GM19324 (cell line): ENCODE measurements around the gene KLHL4.
"Not testable (repeated sequence)": the region's sequence is repeated elsewhere in the genome, so short reads cannot be mapped to it uniquely, and the experiment has no call there.

Experiments
- ATAC-seq: cut with Tn5 transposase; IDR thresholded peaks from one replicate; pipeline ENCODE4 v1.9.1; 2021; ENCODE audit warnings: mild to moderate bottlenecking, moderate library complexity; ENCODE audit not compliant: unreplicated experiment, low FRiP score

Gene KLHL4, protein sequence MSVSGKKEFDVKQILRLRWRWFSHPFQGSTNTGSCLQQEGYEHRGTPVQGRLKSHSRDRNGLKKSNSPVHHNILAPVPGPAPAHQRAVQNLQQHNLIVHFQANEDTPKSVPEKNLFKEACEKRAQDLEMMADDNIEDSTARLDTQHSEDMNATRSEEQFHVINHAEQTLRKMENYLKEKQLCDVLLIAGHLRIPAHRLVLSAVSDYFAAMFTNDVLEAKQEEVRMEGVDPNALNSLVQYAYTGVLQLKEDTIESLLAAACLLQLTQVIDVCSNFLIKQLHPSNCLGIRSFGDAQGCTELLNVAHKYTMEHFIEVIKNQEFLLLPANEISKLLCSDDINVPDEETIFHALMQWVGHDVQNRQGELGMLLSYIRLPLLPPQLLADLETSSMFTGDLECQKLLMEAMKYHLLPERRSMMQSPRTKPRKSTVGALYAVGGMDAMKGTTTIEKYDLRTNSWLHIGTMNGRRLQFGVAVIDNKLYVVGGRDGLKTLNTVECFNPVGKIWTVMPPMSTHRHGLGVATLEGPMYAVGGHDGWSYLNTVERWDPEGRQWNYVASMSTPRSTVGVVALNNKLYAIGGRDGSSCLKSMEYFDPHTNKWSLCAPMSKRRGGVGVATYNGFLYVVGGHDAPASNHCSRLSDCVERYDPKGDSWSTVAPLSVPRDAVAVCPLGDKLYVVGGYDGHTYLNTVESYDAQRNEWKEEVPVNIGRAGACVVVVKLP

DNA sequence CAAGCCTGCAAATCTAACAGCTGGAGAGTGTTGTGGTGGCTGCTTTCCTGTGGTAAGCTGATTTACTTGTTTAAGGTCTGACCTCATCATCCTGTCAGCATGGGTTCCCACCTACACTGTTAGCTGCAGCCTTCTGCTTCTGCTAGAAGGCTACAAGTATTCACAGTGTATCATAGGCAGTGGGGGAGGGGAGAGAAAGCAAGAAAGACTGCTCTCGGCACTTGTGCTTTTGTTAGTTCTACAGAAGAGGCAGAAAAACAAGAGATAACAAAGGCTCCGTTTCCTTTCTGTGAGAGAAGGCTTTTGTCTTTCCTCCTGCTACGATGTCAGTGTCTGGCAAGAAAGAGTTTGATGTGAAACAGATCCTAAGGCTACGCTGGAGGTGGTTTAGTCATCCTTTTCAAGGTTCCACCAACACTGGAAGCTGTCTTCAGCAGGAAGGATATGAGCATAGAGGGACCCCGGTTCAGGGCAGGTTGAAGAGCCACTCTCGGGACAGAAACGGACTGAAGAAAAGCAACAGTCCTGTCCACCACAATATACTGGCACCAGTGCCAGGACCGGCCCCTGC, at the start of gene KLHL4:
Gene KLHL4 (plus strand): TSS at position 232 of the 571 bp plus-strand sequence. CDS start 92 bp downstream, at position 324.
- no peak for ATAC-seq

DNA sequence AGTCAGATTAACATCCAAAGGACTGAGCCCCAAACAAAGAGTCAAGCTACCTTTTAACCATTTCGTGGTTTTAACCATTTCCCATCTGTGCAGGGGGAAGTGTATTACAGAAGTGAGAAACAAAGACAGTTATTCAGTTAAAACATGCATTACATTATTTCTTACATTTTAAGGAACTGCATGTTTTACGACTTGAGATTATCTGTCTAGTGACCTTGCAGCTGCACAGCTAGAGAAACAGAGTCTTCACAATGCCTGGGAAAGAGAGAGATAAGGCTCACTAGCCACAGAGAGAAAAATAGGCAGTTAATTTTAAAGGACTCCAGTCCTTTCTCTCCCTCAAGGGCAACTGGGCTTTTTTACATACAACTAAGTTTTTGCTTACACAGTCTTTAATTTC, 48.7 kb upstream of the KLHL4 start:
- ATAC-seq: no peak

DNA sequence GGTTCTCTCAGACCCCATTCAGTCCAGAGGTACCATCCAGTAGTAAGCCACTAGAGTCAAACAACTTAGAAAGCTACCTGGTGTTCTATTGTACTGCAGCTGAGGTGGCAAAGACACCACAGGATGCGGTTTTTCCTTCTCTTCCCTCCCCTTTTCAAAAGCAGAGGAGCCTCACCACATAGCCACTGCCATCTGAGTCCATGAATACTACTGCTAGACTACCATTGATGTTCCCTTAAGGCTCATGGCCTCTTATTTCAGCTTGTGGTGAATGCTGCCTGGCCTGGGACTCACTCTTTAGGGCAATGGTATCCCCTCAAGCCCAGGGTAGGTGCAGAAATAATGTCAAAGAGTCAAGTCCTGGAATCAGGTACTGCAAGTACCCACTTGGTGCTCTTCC, 41.8 kb upstream of the KLHL4 start:
- ATAC-seq: no peak

DNA sequence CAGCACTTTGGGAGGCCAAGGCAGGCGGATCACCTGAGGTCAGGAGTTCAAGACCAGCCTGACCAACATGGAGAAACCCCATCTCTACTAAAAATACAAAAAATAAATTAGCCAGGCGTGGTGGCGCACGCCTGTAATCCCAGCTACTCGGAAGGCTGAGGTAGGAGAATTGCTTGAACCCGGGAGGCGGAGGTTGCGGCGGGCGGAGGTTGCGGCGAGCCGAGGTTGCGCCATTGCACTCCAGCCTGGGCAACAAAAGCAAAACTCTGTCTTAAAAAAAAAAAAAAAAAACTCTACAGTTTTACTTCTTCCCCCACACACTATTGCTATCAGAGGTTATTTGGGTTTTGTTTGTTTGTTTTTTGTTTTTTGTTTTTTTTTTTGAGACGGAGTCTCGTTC, 38.9 kb upstream of the KLHL4 start:
- ATAC-seq: not testable (repeated sequence)

DNA sequence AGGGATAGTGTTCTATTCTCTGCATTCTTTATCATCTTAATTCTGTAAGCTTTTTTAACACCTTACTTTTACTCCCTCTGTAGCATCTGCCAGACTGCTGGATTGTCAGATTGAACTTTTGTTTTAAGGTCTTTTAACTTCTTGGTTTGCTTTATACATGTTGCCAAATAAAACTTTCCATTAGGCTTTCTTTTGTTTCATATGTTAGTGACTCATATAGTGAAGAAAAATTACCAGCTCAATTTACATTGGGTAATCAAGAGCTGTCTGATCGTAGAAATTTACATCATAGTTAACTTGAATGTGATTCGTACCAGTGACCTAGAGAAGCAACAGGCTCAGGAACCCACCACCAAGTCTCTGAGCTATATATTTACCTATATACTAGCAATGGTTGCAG, 28.5 kb upstream of the KLHL4 start:
- no peak for ATAC-seq

DNA sequence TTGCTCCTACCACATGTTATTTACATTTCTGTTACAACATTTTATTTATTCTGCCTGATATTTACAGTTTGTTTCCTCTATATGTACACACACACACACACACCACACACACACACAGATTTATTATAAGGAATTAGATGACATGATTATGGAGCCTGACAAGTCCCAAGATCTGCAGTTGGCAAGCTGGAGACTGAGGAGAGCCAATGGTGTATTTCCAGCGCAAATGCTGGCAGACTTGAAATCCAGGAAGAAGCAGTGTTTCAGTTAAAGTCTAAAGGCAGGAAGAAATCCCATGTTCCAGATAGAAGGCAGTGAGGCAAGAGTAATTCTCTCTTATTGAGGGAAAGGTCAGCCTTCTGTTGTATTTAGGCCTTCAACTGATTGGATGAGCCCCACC, 1.8 kb upstream of the KLHL4 start:
- ATAC-seq: no peak

DNA sequence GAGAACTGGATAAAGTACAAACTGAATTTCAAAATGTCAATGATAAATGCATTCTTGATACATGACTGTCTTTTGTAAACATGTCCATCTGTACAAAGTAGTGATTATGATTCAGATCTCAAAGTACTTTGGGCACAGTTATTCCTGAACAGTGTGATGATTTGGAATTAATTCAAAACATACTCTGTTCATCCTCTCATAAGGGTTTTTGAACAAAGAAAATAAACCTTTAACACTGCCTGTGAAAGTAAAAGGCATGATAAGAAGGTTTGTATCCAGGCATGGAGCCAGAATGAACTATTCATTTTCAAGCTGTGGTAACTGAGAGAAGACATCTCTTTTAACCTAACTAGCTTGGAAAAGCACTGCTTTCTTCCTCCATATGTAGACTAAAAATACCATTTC, 883 bp upstream of the KLHL4 start:
- ATAC-seq: no peak

DNA sequence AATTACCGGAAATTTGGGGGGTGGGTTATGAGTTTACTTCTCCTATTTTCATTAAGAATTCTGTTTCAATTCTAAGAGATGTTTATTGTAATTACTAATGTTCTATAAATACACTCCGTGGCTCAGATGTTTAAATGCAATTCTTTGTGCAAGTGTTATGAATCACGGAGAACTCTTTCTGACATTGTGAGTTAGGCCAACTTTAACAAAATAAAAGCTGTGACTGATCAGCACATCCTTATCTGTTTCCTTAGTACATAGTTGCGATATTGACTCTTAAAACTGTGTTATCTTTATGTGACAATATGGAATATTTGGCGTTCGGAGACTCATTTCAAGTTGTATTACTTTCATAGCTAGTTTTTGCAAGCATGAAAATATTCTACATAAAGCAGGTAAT, 902 bp downstream of the KLHL4 start:
- no peak for ATAC-seq

DNA sequence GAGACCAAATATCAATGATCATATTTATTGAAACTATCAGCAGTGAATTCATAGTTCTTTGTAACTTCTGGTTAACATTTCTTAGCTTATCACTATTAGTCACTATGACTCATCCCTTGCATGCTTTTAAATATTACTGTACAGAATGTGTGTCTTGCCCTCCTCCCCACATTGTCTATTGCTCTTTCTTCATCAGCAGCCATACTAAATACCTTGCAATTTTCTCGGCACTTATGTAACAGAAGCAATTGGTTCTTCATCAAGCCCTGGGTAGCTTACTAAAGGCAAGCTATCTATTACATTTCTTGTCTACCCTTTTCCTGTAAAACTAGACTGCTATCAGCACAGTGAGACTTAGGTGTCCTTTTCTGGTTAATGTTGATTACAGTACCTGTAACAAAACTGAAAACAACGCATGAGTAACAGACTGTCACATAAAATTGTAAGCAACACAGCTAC, 8.2 kb downstream of the KLHL4 start:
- no peak for ATAC-seq

DNA sequence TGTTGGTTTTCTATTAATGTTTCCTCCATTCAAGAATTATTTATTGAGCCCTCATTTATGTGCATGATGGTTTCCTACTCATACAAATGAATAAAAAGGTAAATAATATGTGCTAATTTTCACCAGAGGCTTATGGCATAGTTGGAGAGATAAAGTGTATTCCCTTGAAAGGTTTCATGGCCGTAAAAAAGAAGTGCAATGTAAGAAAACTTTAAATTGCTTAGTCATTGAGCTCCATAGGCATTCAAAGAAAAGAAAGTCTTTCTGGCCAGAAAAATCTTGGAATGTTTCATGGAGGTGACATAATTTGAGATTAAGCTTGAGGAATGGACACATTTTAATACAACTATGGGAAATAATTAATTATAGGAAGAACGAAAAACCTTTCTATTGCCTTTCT, 8.7 kb downstream of the KLHL4 start:
- no peak for ATAC-seq

DNA sequence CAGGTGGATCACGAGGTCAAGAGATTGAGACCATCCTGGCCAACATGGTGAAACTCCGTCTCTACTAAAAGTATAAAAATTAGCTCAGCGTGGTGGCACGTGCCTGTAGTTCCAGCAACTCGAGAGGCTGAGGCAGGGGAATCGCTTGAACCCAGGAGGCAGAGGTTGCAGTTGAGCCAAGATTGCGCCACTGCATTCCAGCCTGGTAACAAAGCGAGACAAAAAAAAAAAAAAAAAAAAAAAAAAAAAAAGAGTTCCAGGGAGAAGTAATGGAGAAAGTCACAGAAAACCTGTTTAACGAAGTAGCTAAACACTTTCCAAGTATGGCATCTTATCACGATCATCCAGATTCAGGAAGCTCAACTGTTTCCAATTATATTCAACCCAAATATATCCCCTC, 10.9 kb downstream of the KLHL4 start:
- ATAC-seq: no peak

DNA sequence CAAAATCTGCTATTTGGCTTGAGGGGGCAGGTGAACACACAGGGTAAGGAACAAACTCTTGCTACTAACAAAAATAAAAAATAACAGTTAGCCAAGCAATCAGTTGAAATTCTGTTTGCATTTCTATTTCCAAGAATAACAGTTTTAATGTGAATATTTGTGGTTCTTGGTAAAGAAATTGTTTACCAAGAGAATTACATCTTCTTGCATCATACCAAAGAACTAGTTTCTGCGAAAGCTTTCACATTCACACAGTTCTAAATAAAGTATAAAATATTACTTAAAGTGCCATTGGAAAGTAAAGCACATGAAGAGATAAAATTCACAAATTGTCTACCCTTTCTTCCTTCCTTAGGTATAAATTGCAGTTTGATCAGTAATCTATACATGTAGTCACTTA, 54.4 kb downstream of the KLHL4 start:
- ATAC-seq: no peak

DNA sequence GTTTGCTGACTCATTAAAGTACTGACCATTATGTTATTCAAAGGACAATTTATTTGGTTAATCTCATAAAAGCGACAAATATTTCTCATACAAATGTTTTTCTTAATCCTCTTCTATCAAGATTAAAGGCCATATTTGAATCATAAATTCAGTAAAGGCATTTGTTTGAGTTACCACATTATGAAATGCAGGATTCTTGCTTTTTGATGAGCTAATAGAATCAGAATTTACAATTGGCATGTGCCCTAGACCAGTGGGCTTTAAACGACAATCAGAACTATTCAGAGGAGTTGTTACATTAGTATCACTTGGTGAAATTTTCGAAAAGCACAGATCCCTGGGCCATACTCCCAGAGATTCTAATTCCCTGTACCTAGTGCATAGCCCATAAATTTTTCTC, 55.3 kb downstream of the KLHL4 start:
- ATAC-seq: no peak

DNA sequence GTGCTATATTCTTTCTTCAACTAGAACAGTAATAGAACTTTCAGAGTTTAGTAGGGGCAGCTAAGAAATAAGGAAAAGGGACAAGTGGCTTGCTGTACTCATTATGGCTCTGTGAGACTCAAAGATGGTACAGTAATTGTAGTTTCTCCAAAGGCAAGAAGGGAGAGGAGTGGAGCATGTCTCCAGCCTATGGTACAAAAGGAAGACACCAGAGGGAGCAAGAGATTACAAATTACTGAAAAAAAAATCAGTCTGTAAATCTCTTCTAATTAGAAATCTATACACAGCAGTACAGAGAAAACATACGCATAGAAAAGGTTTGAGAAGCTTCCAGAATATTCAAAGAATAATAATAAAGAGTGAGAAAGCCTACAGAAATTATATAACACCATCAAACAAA, 61.4 kb downstream of the KLHL4 start:
- no peak for ATAC-seq

DNA sequence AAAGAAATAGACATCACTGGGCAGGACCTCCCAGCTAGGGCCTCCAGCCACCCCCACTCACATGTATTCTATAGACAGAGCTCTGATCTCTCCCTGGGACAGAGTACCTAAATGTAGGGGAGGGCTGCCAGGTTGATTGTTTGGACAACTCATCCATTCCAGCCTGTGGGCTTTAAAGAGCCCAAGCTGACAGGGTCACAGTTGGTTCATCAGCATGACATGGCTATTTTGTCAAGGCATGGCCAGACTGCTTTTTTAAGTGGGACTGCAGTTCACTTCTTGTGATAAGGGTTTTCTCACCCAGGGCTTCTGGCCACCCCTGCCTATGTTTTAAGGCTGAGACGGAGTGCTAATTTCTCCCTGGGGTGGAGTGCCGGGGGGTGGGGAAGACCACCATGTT, 63.3 kb downstream of the KLHL4 start:
- no peak for ATAC-seq

DNA sequence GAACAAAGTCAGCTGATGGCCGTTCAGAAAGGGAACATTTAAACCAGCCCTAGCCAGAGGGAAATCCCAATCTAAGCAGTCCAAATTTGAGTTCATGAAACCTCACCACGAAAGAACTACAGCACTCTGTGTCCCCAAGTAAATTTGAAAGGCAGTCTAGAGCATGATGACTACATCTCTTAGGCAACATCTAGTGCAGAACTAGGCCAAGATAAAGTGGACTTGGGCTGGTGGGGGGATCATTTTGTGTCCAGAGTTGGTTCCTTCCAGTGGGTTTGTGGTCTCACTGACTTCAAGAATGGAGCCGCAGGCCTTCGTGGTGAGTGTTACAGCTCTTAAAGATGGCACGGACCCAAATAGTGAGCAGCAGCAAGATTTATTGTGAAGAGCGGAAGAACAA, 64.9 kb downstream of the KLHL4 start:
- ATAC-seq: no peak

DNA sequence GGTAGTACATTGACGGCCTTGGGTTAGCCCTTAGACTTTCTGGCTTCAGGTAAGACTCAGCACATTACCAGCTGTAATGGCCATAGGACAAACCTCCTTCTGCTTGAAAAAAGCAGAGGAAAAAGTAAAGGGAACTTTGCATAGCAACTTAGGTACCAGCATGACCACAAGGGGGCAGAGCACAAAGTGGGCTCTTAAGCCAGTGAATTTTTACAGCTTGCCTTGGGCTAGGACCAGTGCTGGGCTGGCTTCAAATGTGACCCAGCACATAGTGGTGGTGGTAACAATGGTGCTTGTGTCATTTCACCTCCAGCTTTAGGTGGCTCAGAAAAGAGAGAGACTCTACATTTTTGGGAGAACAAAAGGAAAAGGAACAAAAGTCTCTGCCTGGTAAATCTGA, 66.1 kb downstream of the KLHL4 start:
- ATAC-seq: no peak

DNA sequence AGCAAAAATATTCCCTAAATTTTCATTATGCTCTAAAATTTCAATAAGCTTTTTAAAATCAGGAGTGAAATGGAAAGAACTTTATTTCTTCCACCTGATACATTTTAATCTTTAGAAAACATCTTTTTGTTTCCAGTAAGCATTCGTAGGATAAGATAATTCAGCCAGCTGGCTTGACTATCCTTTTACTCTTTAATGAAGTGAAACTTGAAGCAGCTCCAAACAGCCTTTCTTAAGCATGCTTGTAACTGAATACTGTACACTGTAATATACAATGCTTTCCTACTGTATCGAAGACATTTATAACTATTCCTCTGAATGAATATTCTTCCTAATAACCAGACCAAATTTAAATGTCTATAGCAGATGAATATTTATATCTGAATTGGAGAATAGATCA, 98.8 kb downstream of the KLHL4 start:
- ATAC-seq: no peak

DNA sequence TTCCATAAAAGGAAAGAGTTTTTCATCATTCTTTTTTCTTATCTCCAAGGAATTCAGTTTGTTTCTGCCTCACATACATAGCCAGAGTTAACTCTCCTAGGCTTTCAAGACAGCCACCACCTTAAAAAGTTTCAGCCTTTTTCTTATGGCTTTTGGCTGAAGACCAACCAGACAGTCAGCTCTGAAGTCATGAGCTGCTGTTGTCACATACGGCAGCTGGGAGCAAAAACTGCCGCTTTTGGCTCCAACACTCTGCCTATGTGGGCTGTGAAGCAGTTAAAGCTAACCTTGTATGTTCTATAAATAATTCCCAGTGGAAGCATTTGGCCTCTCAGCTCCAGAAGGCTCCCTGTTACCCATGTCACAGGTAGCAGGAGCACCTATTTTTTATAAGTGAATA, 104.1 kb downstream of the KLHL4 start:
- no peak for ATAC-seq

DNA sequence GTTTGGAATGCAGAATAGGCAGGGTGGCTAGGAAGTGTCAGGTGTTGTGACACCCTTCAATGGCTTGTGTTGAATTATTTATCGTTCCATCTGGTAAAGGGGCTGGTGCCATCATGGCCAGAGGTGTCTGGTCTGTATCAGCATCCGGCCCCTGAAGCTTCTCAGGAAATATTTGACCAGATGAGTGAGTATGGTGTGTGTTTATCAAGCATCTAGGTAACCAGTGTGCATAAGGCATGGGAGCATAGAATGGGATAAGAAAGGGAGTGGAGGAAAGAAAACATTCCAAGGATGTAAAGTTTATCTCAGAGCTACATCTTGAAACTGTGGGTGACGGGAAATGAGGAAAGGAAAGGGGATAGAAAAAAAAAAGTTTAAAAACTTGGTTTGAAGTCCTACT, 109.4 kb downstream of the KLHL4 start:
- ATAC-seq: no peak

DNA sequence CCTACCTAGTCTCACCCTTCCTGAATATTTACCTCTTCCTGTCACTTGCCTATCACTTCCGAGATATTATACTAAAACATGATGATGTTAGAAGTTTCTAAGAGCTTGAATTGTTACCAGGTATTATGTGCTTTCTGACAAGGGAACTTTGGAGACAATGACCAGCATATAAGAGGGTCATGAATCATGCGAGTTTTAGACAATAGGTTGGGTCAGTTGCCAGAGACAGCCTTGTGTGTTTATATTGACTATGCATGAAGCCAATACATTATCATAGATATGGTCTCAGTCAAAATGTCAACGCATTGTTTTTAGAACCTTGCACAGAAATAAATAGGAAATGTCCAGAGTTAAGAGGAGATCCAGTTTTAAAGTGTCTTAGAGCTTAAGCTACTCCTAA, 116.8 kb downstream of the KLHL4 start:
- no peak for ATAC-seq

DNA sequence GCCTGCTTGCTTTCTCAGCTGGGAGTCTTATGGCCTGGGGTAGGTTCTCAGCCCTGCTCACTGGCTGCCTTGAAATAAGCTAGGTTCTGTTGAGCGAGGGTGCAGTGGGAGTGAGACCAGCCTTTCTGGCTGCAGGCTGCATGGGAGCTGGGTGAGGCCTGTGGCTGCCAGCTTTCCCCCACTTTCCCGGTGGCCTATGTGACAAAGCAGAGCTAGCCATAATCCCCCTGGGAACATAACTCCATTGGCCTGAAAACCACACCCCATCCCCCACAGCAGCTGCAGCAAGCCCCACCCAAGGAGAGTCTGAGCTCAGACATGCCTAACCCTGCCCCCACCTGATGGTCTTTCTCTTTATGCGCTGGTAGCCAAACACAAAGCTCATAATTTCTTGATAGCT, 118.9 kb downstream of the KLHL4 start:
- ATAC-seq: no peak
